GM19463 (cell line): ENCODE data around the gene CPLX1.

ENCODE experiments used
- ATAC-seq: cut with Tn5 transposase; IDR thresholded peaks from one replicate; pipeline ENCODE4 v1.9.1; 2021; ENCODE audit warnings: mild to moderate bottlenecking, moderate library complexity; ENCODE audit not compliant: unreplicated experiment

The CPLX1 gene

DNA sequence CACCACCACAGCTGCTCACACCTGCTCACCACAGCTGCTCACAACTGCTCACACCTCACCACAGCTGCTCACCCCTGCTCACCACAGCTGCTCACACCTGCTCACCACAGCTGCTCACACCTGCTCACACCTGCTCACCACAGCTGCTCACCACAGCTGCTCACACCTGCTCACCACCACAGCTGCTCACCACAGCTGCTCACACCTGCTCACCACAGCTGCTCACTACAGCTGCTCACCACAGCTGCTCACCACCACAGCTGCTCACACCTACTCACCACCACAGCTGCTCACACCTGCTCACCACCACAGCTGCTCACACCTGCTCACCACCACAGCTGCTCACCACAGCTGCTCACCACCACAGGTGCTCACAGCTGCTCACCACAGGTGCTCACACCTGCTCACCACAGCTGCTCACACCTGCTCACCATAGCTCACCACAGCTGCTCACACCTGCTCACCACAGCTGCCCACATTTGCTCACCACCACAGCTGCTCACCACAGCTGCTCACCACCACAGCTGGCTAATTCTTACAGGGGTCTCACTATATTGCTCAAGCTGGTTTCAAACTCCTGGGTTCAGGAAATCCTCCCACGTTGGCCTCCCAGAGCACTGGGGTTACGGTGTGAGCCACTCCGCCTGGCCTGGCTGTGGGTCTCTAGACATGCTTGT is 30.4 kb upstream of the CPLX1 start:
- ATAC-seq = no peak

DNA sequence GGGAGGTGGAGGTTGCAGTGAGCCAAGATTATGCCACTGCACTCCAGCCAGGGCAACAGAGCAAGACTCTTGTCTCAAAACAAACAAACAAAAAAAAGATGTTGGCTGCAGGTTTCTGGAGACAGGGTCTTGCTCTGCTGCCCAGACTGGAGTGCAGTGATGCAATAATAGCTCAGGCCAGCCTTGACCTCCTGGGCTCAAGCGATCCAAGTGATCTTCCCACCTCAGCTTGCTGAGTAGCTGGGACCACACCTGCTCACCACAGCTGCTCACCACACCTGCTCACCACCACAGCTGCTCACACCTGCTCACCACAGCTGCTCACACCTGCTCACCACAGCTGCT is 29.9 kb upstream of the CPLX1 start:
- ATAC-seq = no peak

DNA sequence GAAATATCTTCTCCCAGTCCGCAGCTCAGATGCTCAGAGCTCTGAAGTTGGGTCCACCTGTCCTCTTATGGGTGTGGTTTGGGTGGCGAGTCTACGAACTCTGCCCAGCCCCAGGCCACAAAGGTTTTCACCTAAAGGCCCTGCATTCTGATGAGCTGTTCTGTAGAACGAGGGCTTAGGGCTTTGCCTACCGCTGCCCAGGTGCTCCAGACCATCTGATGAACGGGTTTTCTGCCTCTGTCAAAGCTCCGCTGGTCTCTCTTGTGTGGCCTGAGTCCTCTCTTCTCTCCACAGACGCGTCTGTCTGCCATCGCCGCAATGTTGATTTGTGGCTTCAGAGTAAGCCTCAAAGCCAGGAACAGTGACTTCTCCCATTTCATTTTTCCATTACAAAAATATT is 28.4 kb upstream of the CPLX1 start:
- ATAC-seq = no peak

DNA sequence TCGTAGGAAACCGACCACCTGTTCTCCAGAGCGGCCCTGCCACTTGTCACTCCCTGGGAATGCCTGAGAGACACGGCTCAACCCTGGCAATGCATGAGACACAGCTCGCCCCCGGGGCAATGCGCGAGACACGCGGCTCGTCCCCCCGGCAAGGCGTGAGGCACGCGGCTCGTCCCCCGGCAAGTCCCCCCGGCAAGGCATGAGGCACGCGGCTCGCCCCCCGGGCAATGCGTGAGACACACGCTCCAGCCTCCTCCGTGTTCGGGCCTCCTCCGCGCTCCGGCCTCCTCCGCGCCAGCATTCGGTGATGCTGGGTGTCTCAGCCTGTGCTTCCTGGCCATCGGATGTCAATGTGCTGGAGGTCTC is 27.5 kb upstream of the CPLX1 start:
- ATAC-seq = no peak

DNA sequence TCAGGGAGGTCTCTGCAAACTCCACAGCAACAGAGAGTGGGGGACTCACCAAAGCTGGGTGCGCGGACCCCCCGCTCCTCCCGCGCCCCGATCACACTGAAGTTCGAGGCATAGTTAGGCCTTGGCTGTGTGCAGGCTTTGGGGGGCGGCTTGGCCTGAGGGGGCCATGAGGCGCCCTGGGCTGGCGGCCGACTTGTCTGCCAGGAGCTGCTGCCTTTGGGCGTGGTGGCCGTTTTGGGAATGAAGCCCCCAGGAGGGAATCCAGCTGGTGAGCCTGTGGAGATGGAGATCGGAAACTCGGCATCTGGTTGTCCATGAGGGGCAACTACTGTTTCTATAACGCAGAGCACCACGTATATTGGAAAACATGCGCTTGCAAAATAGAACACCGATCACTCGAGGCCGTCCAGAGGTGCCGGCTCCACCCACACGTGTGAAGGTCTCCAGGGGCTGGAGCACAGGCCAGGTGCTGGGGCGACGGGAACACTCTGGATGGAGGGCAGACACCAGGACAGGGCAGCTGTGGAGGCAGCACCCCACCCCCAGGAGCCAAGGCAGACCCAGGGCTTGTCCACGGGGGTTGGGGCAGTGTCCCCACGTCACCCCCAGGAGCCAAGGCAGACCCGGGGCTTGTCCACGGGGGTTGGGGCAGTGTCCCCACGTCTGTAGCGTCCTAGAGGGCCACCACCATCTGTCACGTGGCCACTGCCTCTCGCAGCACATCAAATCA is 25.9 kb upstream of the CPLX1 start:
- no peak for ATAC-seq

GRCh38 chr4:850323-850945 is 24.5 kb upstream of the CPLX1 start:
- ATAC-seq = no peak

DNA sequence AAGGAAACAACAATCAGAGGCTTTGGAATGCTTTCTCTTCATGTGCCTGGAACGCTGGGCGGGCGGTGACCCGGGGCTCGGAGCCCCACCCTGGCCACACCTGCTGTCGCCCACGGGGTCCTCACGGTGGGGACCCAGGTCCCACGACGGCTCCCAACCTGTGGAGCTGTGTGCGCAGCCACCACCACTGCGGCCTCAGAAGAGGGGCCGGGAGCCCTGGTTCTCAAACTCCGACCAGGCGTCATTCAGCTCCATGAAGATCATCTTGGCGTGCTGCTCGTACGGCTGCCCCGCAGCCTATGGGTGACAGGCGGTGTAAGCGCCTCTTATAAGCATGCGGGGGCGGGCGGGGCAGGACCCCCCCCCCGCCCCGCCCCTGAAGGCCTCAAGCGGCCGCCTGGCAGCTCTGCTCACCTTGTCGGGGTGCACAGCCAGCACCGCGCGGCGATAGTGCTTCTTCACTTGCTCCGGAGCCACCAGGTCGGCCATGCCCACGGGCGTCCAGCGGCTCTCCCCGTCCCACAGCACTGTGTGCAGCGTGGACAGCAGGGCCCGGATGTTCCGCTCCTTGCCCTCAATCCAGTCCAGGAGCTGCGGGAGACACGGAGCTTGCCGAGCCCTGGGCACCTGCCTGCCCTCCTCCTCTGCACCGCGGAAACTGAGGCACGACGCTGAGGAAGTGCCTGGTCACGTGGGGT is 23.7 kb upstream of the CPLX1 start:
- ATAC-seq = no peak

DNA sequence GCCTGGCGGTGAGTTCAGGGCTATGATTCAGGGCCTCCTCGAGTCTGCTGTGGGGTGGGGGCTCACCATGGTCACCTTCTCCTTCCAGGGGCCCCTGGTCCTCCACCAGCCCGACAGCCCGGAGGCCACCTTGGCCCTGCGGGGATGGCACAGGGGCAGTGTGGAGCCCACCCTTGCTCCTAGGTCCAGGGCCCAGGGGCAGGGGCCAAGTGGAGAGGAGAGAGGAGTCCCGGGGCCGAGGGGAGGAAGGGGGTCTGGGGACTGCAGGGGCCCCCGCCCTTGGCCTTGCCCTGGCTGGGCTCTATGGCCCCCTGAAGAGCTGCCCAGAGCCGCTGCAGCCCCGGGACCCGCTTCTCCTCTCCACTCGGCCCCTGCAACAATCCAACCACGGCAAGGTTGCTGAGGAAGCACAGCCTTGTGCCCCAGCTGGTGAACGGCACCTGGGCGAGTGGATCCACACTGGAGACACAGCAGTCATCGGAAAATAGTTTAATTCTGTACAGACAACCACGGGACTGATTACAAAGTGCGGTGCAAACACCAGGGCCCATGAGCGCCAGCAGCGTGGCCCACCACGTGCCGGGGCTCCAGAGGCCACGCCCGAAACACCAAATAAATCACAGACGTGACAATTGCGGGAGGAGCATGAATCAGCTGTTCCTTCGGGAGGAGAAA is 23.0 kb upstream of the CPLX1 start:
- no peak for ATAC-seq

GRCh38 chr4:848307-848691 is 22.4 kb upstream of the CPLX1 start:
- ATAC-seq = no peak

GRCh38 chr4:845836-846251 is 19.9 kb upstream of the CPLX1 start:
- no peak for ATAC-seq

GRCh38 chr4:845233-845835 is 19.4 kb upstream of the CPLX1 start:
- ATAC-seq = no peak

GRCh38 chr4:844752-845232 is 18.9 kb upstream of the CPLX1 start:
- ATAC-seq = no peak

DNA sequence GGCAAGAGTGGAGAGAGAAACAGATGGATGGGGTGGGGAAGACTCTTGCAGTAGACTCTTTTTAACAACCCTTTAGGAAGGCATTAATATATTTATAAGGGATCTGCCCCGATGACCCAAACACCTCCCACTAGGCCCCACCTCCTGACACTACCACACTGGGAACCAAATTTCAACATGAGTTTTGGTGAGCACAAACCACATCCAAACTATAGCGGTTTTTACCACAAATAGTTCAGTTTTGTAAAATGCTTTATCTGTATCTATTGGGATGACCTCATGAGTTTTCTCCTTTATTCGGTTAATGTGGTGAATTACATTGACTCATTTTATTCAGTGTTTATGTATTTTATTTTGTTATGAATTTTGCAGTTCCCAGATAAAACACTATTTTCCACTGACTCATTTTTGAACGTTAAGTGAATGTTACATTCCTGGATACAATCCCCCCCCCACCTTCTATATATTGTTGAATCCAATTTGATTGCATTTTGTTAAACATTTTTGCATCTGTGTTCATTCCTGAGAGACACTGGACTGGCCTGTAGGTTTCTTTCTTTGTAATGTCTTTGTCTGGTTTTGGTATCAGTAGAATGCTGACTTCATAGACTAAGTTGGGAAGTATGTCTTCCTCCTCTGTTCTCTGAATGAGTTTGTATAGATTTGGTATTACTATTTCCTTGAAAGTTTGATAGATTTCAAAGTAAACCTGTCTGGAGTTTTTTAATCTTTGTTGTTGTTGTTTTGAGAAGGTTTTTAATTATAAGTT is 13.9 kb upstream of the CPLX1 start:
- no peak for ATAC-seq

- ATAC-seq = no peak
Observed at GRCh38 chr4:837772-838171, 11.8 kb upstream of the CPLX1 start.

GRCh38 chr4:836750-837301 is 10.9 kb upstream of the CPLX1 start:
- ATAC-seq = no peak

DNA sequence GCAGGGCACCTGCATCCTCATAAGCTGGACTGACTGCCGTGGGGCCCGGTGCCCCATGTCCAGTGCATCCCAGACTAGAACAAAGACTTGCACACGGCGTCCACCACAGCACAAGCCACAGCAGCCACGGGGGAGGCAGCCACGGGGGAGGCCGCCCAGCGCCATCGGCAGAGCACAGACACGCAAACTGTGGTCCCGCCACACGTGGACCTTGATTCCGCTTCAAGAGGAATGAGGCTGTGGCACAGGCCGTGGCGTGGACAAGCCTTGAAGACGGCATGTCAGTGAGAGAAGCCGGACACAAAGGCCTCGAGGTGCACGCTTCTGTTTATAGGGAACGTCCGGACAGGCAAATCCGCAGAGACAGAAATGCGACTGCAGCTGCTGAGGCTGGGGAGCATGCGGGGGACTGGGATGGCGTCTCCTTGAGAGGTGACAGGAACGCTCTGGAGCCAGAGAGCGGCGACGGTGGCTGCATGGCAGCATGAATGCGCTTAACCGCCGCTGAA is 10.1 kb upstream of the CPLX1 start:
- no peak for ATAC-seq

GRCh38 chr4:835148-836002 is 9.4 kb upstream of the CPLX1 start:
- ATAC-seq = no peak

DNA sequence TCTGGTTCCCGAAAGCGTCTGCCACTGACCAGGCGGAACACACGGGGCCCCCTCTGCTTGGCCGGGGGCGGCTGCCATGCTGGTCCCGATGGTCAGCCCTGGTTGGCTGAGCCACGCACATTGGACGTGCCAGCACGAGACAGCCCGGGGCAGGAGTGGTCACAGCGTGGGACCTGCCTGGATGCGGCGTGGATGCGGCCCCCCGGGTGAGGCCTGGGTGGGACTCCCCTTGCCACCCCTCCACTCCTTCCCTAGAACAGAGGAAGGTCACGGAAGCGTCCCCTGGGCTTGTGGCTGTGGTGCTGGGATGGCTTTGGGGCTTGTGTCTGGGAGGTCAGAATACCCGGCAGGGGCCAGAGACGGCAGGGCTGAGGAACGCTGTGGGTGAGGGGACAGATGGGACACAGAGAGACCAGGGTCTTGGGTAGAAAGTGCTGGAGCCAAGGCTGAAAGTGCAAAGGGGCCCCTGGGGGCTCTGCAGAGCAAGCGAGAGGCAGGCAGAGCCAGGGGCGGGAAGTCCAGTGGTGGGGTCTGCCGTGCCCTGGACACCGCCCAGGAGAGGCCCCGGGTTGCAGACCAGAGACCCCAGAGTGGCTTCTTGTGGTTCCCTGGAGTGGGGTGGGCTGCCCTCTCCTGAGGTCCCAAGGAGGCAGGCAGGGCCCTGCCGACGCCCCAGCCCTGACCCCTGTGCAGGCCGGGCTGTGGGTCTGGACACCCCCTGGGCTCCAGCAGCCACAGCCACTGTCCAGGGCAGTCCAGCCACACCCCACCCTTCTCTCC is 8.6 kb upstream of the CPLX1 start:
- ATAC-seq = no peak
